Measurements from ENCODE around the gene NT5DC3. TPM values are rescaled to one million over a fixed set of nuclear protein-coding genes. Genes with fewer than 3 reads are reported as not detected.

The NT5DC3 gene
- 3.0 and 5.3 TPM in 2 replicates for total RNA-seq

GRCh38 chr12:103840876-103841689 lies at the start of gene NT5DC3:
NT5DC3 (minus strand) TSS chr12:103841234; CDS start chr12:103841156, 78 bp downstream.
- DNase-seq (ENCODE audit: extremely low read depth, low read depth, low spot score), result no peak

- DNase-seq (ENCODE audit: extremely low read depth, low read depth, low spot score), result no peak
These were observed 46.7 kb upstream of the NT5DC3 start for GRCh38 chr12:103887738-103888137.

- no peak for DNase-seq (ENCODE audit: extremely low read depth, low read depth, low spot score)
These were observed 45.3 kb upstream of the NT5DC3 start for GRCh38 chr12:103886195-103886797.

GRCh38 chr12:103884316-103884715 lies 43.3 kb upstream of the NT5DC3 start:
- no peak for DNase-seq (ENCODE audit: extremely low read depth, low read depth, low spot score)

- no peak for DNase-seq (ENCODE audit: extremely low read depth, low read depth, low spot score)
These were observed 42.9 kb upstream of the NT5DC3 start for GRCh38 chr12:103883908-103884307.

- DNase-seq (ENCODE audit: extremely low read depth, low read depth, low spot score), result no peak
These were observed 42.0 kb upstream of the NT5DC3 start for GRCh38 chr12:103882861-103883596.

- no peak for DNase-seq (ENCODE audit: extremely low read depth, low read depth, low spot score)
These were observed 40.2 kb upstream of the NT5DC3 start for GRCh38 chr12:103881261-103881660.

- DNase-seq (ENCODE audit: extremely low read depth, low read depth, low spot score), result no peak
These were observed 39.5 kb upstream of the NT5DC3 start for GRCh38 chr12:103880299-103881142.

- DNase-seq (ENCODE audit: extremely low read depth, low read depth, low spot score), result no peak
These were observed 38.8 kb upstream of the NT5DC3 start for GRCh38 chr12:103879878-103880277.

GRCh38 chr12:103879048-103879692 lies 38.1 kb upstream of the NT5DC3 start:
- no peak for DNase-seq (ENCODE audit: extremely low read depth, low read depth, low spot score)

GRCh38 chr12:103877934-103878510 lies 37.0 kb upstream of the NT5DC3 start:
- no peak for DNase-seq (ENCODE audit: extremely low read depth, low read depth, low spot score)

GRCh38 chr12:103877288-103877687 lies 36.3 kb upstream of the NT5DC3 start:
- no peak for DNase-seq (ENCODE audit: extremely low read depth, low read depth, low spot score)

GRCh38 chr12:103875666-103876065 lies 34.6 kb upstream of the NT5DC3 start:
- DNase-seq (ENCODE audit: extremely low read depth, low read depth, low spot score), result no peak

- no peak for DNase-seq (ENCODE audit: extremely low read depth, low read depth, low spot score)
These were observed 27.2 kb upstream of the NT5DC3 start for GRCh38 chr12:103868215-103868614.

- DNase-seq (ENCODE audit: extremely low read depth, low read depth, low spot score), result no peak
These were observed 24.2 kb upstream of the NT5DC3 start for GRCh38 chr12:103865151-103865730.

- DNase-seq (ENCODE audit: extremely low read depth, low read depth, low spot score), result no peak
These were observed 23.7 kb upstream of the NT5DC3 start for GRCh38 chr12:103864710-103865109.

- no peak for DNase-seq (ENCODE audit: extremely low read depth, low read depth, low spot score)
These were observed 18.0 kb upstream of the NT5DC3 start for GRCh38 chr12:103858953-103859601.

- no peak for DNase-seq (ENCODE audit: extremely low read depth, low read depth, low spot score)
These were observed 17.3 kb upstream of the NT5DC3 start for GRCh38 chr12:103858335-103858734.

GRCh38 chr12:103857164-103857563 lies 16.1 kb upstream of the NT5DC3 start:
- DNase-seq (ENCODE audit: extremely low read depth, low read depth, low spot score), result no peak

Data from glomerular endothelial cell (primary cell).